GM21717 (cell line): ENCODE measurements around the gene HDDC2.

Experiments used
- ATAC-seq: cut with Tn5 transposase; IDR thresholded peaks from one replicate; pipeline ENCODE4 v1.9.1; 2021; ENCODE audit warnings: mild to moderate bottlenecking, moderate library complexity; ENCODE audit not compliant: unreplicated experiment

HDDC2 gene

GRCh38 chr6:125301435-125302391 is at the start of gene HDDC2:
HDDC2 (minus strand) TSS chr6:125301967; CDS start chr6:125301932, 35 bp downstream.
- ATAC-seq: peak; percentile 86

GRCh38 chr6:125346926-125347563 is 45.3 kb upstream of the HDDC2 start:
- peak; percentile 91 for ATAC-seq

- peak; percentile 61 for ATAC-seq
Measured at GRCh38 chr6:125346201-125346925, 44.6 kb upstream of the HDDC2 start.

GRCh38 chr6:125341460-125341859 is 39.7 kb upstream of the HDDC2 start:
- ATAC-seq: no peak

GRCh38 chr6:125340991-125341390 is 39.2 kb upstream of the HDDC2 start:
- ATAC-seq: no peak

GRCh38 chr6:125340175-125340835 is 38.5 kb upstream of the HDDC2 start:
- no peak for ATAC-seq

- ATAC-seq: no peak
Measured at GRCh38 chr6:125339653-125340052, 37.9 kb upstream of the HDDC2 start.

- no peak for ATAC-seq
Measured at GRCh38 chr6:125338381-125338780, 36.6 kb upstream of the HDDC2 start.

- ATAC-seq: no peak
Measured at GRCh38 chr6:125337706-125338105, 35.9 kb upstream of the HDDC2 start.

GRCh38 chr6:125332664-125333063 is 30.9 kb upstream of the HDDC2 start:
- no peak for ATAC-seq

GRCh38 chr6:125325586-125325985 is 23.8 kb upstream of the HDDC2 start:
- no peak for ATAC-seq

GRCh38 chr6:125323376-125323775 is 21.6 kb upstream of the HDDC2 start:
- no peak for ATAC-seq

- no peak for ATAC-seq
Measured at GRCh38 chr6:125316621-125317020, 14.9 kb upstream of the HDDC2 start.

- ATAC-seq: no peak
Measured at GRCh38 chr6:125315548-125315947, 13.8 kb upstream of the HDDC2 start.

- ATAC-seq: peak; percentile 73
Measured at GRCh38 chr6:125314009-125314581, 12.3 kb upstream of the HDDC2 start.

- no peak for ATAC-seq
Measured at GRCh38 chr6:125312950-125313349, 11.2 kb upstream of the HDDC2 start.

GRCh38 chr6:125312478-125312877 is 10.7 kb upstream of the HDDC2 start:
- ATAC-seq: no peak

GRCh38 chr6:125310994-125311649 is 9.4 kb upstream of the HDDC2 start:
- peak; percentile 86 for ATAC-seq

GRCh38 chr6:125307964-125308615 is 6.3 kb upstream of the HDDC2 start:
- no peak for ATAC-seq
